ENCODE data around the gene IL18BP.

Gene IL18BP

GRCh38 chr11:72014761-72015320, 16.1 kb downstream of the IL18BP start (continued):
- TF ChIP-seq, protein P1, sequence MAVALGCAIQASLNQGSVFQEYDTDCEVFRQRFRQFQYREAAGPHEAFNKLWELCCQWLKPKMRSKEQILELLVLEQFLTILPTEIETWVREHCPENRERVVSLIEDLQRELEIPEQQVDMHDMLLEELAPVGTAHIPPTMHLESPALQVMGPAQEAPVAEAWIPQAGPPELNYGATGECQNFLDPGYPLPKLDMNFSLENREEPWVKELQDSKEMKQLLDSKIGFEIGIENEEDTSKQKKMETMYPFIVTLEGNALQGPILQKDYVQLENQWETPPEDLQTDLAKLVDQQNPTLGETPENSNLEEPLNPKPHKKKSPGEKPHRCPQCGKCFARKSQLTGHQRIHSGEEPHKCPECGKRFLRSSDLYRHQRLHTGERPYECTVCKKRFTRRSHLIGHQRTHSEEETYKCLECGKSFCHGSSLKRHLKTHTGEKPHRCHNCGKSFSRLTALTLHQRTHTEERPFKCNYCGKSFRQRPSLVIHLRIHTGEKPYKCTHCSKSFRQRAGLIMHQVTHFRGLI (tag by site-specific recombination; IDR thresholded peaks at IDR 0.05), result no peak
- TF ChIP-seq ZNF571 (tag by site-specific recombination; IDR thresholded peaks at IDR 0.05) (no peak), GLIS1 (tag by site-specific recombination; IDR thresholded peaks at IDR 0.05) (no peak)

- POLR2A ChIA-PET, result interaction anchor here (0.6 kb wide), 1 partner anchor 16 kb away, joined by 4 read pairs; no protein-coding TSS in a partner anchor
- no peaks in the 10 kb centered on the region for H3K4me1 ChIP-seq (ENCODE audit: control insufficient read depth, insufficient read depth, low read length)
- peaks cover 3 to 100% of the 10 kb centered on the region in 2 experiments; a peak in 2 of 3 replicates for H3K36me3 ChIP-seq (ENCODE audit: control insufficient read depth in 2 of 2, insufficient read depth in 1 of 2, low read length in 2 of 2)
- H3K4me3 ChIP-seq (ENCODE audit: low read depth, low read length), result no peak overlapping the region
- CTCF ChIA-PET, result interaction anchor here (0.6 to 4.5 kb wide), 9 partner anchors 9 to 129 kb away, joined by 3 to 37 read pairs (median 3); no protein-coding TSS in a partner anchor
- TF ChIP-seq SCRT1 (tag by site-specific recombination; IDR thresholded peaks at IDR 0.05; ENCODE audit: borderline replicate concordance) (no peak), ZNF791 (tag by site-specific recombination; IDR thresholded peaks at IDR 0.05) (no peak), CTCF (tag by site-specific recombination; IDR thresholded peaks at IDR 0.05) (peak; percentile 64; the same call in 1 of the 2 replicates), ZBTB21 (tag by site-specific recombination; IDR thresholded peaks at IDR 0.05) (no peak), ZNF423 (tag by site-specific recombination; IDR thresholded peaks at IDR 0.05) (no peak), ZNF350 (tag by site-specific recombination; IDR thresholded peaks at IDR 0.05) (no peak), ZNF621 (tag by site-specific recombination; IDR thresholded peaks at IDR 0.05) (no peak), ZNF10 (tag by site-specific recombination; IDR thresholded peaks at IDR 0.05) (peak; percentile 96), ZBTB48 (tag by site-specific recombination; IDR thresholded peaks at IDR 0.05) (no peak), ZNF548 (tag by site-specific recombination; IDR thresholded peaks at IDR 0.05) (no peak), ZNF585B (tag by site-specific recombination; IDR thresholded peaks at IDR 0.05) (no peak)
- H3K27ac ChIP-seq (ENCODE audit: extremely low read depth, low read depth, low read length), result no peak overlapping the region
- H3K9me3 ChIP-seq (ENCODE audit: control insufficient read depth, insufficient read depth, low read depth, low read length), result no peaks in the 10 kb centered on the region
Observed at GRCh38 chr11:72015511-72016061, 16.9 kb downstream of the IL18BP start.

DNA sequence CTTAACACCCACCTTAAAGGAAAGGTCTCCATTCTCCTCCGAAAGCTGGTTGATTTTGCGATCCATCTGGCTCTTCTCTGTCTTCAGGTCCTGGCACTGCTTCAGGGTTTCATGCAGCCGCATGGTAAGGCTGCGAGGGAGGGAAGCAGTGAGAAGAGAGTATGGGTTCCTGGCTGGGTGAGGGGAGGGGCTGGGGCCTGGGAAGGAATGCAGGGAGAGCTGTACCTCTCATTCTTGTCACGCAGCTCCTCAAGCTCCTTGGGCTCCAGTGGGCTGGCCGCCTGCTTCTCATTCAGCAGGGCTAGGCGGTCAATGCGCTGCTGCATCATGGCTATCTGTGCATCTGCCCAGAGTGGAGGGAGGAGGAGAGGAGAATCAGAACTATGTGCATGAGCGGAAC, 19.5 kb downstream of the IL18BP start:
- peaks cover 5 to 99% of the 10 kb centered on the region in 2 experiments; a peak in 2 of 3 replicates for H3K36me3 ChIP-seq (ENCODE audit: control insufficient read depth in 2 of 2, insufficient read depth in 1 of 2, low read length in 2 of 2)
- no peak for TF ChIP-seq ZNF473 (tag by site-specific recombination; IDR thresholded peaks at IDR 0.05)
- TF ChIP-seq ZNF629 (tag by site-specific recombination; IDR thresholded peaks at IDR 0.05), result no peak
- no peak for TF ChIP-seq ZNF211 (tag by site-specific recombination; IDR thresholded peaks at IDR 0.05; ENCODE audit: low read depth)
- TF ChIP-seq, protein P2, sequence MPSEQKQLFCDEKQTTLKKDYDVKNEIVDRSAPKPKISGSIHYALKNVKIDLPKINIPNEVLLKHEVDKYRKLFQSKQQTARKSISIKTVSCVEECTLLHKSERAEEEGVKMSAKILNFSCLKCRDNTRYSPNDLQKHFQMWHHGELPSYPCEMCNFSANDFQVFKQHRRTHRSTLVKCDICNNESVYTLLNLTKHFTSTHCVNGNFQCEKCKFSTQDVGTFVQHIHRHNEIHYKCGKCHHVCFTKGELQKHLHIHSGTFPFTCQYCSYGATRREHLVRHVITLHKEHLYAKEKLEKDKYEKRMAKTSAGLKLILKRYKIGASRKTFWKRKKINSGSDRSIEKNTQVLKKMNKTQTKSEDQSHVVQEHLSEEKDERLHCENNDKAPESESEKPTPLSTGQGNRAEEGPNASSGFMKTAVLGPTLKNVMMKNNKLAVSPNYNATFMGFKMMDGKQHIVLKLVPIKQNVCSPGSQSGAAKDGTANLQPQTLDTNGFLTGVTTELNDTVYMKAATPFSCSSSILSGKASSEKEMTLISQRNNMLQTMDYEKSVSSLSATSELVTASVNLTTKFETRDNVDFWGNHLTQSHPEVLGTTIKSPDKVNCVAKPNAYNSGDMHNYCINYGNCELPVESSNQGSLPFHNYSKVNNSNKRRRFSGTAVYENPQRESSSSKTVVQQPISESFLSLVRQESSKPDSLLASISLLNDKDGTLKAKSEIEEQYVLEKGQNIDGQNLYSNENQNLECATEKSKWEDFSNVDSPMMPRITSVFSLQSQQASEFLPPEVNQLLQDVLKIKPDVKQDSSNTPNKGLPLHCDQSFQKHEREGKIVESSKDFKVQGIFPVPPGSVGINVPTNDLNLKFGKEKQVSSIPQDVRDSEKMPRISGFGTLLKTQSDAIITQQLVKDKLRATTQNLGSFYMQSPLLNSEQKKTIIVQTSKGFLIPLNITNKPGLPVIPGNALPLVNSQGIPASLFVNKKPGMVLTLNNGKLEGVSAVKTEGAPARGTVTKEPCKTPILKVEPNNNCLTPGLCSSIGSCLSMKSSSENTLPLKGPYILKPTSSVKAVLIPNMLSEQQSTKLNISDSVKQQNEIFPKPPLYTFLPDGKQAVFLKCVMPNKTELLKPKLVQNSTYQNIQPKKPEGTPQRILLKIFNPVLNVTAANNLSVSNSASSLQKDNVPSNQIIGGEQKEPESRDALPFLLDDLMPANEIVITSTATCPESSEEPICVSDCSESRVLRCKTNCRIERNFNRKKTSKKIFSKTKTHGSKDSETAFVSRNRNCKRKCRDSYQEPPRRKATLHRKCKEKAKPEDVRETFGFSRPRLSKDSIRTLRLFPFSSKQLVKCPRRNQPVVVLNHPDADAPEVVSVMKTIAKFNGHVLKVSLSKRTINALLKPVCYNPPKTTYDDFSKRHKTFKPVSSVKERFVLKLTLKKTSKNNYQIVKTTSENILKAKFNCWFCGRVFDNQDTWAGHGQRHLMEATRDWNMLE (tag by site-specific recombination; conservative IDR thresholded peaks at IDR 0.05; ENCODE audit: low read depth), result no peak
- no peak for TF ChIP-seq ZNF341 (tag by site-specific recombination; IDR thresholded peaks at IDR 0.05; ENCODE audit: low read depth)
- TF ChIP-seq ZXDB (tag by site-specific recombination; IDR thresholded peaks at IDR 0.05), result no peak
- no peak for TF ChIP-seq ZSCAN5A (tag by site-specific recombination; IDR thresholded peaks at IDR 0.05)
- no peak for TF ChIP-seq ZNF248 (tag by site-specific recombination; IDR thresholded peaks at IDR 0.05)
- no peak for TF ChIP-seq MZF1 (tag by site-specific recombination; IDR thresholded peaks at IDR 0.05; ENCODE audit: borderline replicate concordance)

More for the DNA sequence above, 19.5 kb downstream of the IL18BP start:
- CTCF ChIA-PET, result interaction anchor here (1.3 to 1.5 kb wide), 2 partner anchors 41 to 125 kb away, joined by 3 to 6 read pairs; no protein-coding TSS in a partner anchor
- POLR2A ChIA-PET, result no interaction called here
- no peak overlapping the region for H3K4me3 ChIP-seq (ENCODE audit: low read depth, low read length)
- no peaks in the 10 kb centered on the region for H3K4me1 ChIP-seq (ENCODE audit: control insufficient read depth, insufficient read depth, low read length)
- H3K9me3 ChIP-seq (ENCODE audit: control insufficient read depth, insufficient read depth, low read depth, low read length), result no peaks in the 10 kb centered on the region
- H3K27ac ChIP-seq (ENCODE audit: extremely low read depth, low read depth, low read length), result no peak overlapping the region
